Fibroblast of peridontal ligament (primary cell): ENCODE measurements around the gene MTCL1.

Experiments used
- DNase-seq: peaks from one replicate; pipeline ENCODE4 v3.0.0-alpha.2; 2010; ENCODE audit errors: extremely low read depth

MTCL1 gene

DNA sequence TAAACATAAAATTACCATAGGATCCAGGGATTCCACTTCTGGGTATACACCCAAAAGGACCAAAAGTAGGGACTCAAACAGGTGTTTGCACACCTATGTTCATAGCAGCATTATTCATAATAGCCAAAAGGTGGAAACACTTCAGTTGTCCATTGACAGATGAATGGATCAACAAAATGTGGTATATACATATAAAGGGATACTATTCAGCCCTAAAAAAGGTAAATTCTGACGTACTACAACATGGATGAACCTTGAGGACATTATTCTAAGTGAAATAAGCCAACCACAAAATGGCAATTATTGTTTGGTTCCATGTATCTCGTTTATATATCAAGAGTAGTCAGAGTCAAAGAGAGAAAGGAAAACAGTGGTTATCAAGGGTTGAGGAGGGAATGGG lies 128.1 kb downstream of the MTCL1 start:
- DNase-seq: no peak

DNA sequence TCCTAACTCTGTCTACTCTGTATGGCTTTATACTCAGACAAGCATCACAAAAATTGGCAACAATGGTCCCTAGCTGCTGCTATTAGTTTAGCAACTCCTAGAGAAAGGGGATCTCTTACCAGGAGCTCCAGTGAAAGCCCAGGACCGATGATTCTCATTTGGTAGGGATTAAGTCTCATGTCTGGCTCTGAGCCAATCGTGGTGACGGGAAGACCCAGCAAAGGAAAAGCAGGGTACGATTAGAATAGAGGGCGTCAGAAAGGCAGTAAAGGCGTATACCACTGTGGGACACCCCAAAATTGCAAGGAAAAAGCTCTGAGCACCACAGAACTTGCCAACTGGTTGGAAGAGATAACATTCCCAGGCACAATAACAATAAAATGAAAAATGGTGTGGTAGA lies 129.5 kb downstream of the MTCL1 start:
- no peak for DNase-seq

- peak; percentile 84 for DNase-seq
Observed at GRCh38 chr18:8835521-8835953, 130.2 kb downstream of the MTCL1 start.

- DNase-seq: peak; percentile 51
Observed at GRCh38 chr18:8839281-8839680, 133.9 kb downstream of the MTCL1 start.

DNA sequence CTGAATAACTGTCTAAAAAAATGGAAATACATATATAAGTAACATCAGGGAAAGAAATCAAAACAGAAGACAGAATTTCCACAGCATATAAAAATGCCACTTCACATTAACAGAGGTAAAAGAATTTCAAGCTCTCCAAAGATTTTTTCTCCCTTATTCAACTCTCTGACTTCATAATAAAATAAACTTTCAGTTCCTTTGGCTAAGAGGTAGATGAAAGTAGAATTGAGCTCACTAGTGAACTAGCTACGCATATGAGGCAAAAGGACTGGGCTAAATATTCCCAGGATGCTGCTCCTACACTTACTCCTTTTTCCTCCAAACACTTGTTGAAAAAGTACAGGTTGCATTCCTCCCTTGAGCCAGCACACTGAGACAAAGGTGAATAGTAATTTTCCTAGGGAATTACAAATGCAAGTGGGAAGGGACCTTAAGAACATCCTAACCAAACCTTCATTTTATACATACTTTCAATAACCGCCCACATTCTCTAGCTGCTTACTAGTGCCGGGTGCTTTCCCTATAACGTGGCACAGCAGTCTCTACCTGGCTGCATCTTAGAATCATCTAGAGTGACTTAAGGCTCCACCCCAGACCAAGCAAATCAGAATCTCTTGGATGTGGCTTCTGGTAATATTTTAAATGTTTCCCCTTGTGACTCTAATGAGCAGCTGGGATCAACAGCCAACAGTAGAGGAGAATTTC lies 136.6 kb downstream of the MTCL1 start:
- DNase-seq: peak; percentile 30

DNA sequence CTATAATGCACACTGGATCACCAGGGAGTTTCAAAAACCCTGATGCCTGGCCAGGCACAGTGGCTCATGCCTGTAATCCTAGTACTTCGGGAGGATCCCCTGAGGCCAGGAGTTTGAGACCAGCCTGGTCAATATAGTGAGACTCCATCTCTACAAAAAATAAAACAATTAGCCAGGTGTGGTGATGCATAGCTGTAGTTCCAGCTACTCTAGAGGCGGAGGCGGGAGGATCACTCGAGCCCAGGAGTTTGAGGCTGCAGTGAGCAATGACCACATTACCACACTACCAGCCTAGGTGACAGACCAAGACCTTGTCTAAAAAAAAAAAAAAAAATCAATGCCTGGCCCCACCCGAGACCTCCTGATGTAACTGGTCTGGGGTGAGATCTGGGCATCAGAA lies 137.2 kb downstream of the MTCL1 start:
- no peak for DNase-seq

GRCh38 chr18:8843005-8843404 lies 137.6 kb downstream of the MTCL1 start:
- DNase-seq: no peak

DNA sequence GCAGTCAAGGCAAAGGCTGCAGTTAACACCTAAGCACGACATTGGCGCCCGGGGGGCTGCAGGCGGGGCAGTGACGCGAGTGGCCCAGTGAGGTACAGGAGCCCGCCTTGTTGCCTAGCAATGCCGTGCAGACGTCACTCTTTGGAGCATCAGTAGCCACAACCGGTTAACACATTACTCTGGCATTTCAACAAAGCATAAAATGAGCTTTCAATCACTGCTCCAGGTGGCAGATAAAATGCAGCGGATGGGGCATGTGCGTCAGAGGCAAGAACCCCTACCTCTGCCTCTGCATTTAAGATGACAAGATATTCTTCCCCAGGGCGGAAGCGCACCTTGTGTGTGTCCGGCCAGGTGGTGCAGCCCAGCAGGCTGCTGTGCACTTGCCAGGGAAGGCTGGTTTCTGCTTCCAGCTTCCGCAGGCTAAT lies 139.4 kb downstream of the MTCL1 start:
- no peak for DNase-seq

GRCh38 chr18:8845506-8845905 lies 140.2 kb downstream of the MTCL1 start:
- DNase-seq: no peak

GRCh38 chr18:8847066-8847755 lies 141.9 kb downstream of the MTCL1 start:
- DNase-seq: peak; percentile 27

- peak; percentile 42 for DNase-seq
Observed at GRCh38 chr18:8847900-8848299, 142.5 kb downstream of the MTCL1 start.

- DNase-seq: no peak
Observed at GRCh38 chr18:8848541-8848940, 143.2 kb downstream of the MTCL1 start.

DNA sequence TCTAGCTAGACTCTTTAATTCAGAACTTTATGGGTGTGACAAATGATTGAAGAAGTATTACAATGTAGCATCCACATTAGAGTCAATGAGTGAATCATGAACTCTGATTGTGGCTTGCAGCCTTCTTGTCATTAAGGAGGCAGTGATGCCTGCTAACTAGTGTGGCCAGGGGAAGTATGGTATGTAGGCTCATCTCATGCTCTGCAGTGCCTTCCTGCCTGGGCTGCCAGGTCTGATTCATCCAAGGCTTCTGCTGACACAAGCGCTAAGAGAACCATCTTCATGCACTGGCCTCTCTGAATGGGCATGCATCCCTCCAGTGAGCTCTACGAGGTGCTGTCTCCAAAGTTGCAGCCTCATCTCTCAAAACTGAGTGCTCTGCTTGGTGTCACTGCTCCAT lies 144.3 kb downstream of the MTCL1 start:
- DNase-seq: no peak

DNA sequence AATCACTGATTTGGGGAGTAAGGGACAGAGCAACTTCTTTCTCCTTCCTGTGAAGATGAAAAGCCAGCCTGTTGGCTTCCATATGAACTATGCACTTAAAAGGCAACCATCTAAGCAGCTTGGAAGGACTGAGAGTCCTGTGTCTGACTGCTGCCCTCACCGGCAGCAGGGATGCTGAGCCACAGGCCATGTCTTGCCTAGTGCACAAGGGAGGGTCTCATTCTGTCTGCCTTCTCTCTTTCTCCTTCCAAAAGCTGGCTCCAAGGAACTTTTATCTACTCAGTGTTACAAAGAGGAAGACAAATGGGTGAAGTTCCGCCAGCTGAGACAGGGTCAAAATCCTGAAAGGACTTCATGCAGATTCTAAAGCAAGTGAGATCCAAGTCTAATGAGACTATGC lies 146.3 kb downstream of the MTCL1 start:
- DNase-seq: no peak

DNA sequence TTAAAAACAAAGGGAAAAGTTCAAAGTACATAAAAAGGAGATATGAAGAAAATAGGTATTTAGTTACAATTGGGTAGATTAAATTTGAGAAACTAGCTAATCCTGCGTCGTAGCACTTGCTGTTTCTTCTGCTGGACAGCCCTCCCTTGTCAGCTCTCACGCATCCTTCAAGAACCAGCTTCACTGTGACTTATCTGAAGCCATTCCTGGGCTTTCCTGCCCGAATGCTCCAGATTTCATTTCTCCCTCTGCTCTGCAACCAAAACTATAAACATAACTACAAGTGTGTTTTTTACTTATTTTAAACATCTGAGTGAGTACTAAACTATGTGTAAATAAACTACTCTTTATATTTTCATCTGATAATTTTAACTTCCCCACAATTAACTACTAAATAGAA lies 149.2 kb downstream of the MTCL1 start:
- peak; percentile 41 for DNase-seq

GRCh38 chr18:8854962-8855361 lies 149.6 kb downstream of the MTCL1 start:
- no peak for DNase-seq

GRCh38 chr18:8856212-8856611 lies 150.9 kb downstream of the MTCL1 start:
- no peak for DNase-seq

- DNase-seq: no peak
Observed at GRCh38 chr18:8856769-8857393, 151.5 kb downstream of the MTCL1 start.

DNA sequence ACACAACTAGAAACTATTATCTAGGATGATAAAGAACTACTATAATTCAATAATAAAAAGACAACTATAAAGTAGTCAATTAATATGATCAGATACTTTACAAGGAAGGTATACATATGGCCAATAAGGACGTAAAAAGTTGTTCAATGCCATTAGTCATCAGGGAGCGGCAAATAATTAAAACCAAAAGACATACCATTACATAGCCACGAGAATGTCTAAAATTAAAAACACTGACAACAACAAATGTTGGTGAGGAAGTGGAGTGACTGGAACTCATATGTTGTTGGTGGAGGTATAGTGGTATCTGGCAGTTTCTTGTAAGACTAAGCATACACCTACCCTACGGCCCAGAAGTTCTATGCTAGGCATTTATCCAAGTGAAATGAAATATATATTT lies 152.4 kb downstream of the MTCL1 start:
- no peak for DNase-seq

DNA sequence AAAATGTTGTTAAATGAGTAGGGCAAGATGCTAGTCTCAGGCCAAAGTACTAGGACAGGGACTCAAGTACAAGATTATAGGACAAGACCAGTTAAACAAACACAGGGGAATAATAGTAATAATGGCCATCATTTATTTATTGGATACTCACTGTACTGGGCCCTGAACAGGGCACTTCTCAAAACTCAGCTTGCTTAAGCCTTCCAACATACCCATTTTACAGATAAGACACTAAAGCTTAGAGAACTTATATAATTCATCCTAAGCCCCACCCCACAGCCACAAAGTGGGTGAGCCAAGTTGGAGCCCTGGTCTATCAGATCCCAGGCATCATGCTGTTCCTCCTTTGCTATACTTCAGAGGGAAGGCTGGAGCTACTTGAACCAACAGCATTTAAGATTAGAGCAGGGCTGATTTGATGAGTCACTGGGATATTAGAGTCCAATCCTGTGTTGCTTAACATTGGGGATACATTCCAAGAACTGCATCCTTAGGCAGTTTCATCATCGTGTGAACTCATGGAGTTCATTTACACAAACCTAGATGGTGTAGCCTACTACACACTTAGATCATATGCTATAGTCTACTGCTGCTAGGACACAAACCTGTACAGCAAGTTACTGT lies 153.6 kb downstream of the MTCL1 start:
- DNase-seq: peak; percentile 99

DNA sequence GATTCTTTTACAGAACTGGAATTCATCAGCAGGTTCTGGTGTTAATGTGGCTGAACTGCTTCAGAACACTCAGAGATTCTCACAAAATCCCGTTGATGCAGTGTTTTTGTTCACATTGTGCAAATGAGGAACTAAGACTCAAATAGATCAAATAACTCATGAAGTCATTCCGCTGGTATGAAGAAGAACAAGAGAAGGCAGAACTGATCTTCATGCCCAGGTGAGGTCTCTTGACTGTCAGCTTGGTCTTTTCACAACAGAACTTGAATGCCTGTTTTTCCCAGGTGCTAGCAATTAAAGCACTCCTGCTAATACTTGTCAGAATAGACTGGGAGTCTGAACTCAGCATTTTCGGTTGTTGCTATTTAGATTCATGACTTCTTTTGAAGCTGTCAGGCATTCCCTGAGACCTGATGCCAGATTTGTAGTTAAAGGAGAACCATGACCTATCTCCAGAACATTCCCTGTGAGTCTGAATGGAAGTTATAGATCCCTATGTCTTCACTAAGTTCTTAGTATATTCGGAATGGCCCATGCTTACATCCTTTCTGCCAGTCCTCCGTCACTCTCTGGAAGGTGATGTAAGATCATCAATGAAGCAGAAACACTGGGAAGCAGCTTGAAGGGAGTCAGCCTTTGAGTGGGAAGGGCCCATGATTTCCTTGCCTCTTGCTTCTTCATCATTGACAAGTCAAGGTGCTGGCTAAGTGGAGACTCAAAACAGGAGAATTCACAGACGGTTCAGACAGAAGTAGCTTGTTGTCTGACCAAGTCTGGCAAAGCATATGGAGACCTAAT lies 155.7 kb downstream of the MTCL1 start:
- DNase-seq: no peak

GRCh38 chr18:8863427-8863826 lies 158.1 kb downstream of the MTCL1 start:
- no peak for DNase-seq
